Activated naive CD4-positive, alpha-beta T cell (primary cell): ENCODE measurements around the gene SLC12A6.
A peak's percentile ranks its signal among the peaks of the same experiment; 100 is the strongest.

ENCODE experiments used
- DNase-seq, 4 experiments: peaks; one replicate each; lab custom pipeline; 2025; lab: John Stamatoyannopoulos, UW

Gene SLC12A6

DNA sequence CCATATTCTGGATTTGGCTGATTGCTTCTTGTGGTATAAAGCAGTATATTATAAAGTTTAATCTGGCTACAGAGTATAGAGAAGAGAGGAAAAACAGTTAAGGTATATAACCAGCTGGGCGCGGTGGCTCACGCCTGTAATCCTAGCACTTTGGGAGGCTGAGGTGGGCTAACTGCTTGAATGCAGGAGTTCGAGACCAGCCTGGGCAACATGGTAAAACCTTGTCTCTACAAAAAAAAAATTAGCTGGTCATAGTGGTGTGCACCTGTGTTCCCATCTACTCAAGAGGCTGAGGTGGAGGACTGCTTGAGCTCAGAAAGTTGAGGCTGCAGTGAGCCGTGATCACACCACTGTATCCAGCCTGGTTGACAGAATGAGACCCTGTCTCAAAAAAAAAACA, 7.3 kb downstream of the SLC12A6 start:
- no peak for DNase-seq

GRCh38 chr15:34329006-34329405, 8.6 kb downstream of the SLC12A6 start:
- no peak for DNase-seq

GRCh38 chr15:34327906-34328305, 9.7 kb downstream of the SLC12A6 start:
- DNase-seq: no peak

DNA sequence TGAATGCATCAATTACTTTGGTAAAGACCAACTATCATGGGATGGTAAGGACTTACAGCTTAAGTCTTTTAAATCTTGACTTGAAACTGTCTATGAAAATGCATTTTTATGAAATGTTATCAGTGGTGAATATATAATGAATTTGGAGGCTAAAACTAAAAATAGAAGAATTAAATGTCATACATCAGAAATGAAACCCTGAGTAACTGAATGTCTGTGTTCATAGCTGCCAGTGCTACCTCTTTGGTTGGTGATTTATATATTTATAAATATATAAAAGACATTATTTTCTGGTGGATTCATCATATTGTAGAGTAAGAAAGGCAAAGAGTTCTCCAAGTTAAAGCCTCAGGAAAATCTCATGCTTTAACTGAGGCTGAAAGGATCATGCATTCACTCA, 12.2 kb downstream of the SLC12A6 start:
- DNase-seq: no peak

- DNase-seq: no peak
Measured at GRCh38 chr15:34324933-34325332, 12.6 kb downstream of the SLC12A6 start.

DNA sequence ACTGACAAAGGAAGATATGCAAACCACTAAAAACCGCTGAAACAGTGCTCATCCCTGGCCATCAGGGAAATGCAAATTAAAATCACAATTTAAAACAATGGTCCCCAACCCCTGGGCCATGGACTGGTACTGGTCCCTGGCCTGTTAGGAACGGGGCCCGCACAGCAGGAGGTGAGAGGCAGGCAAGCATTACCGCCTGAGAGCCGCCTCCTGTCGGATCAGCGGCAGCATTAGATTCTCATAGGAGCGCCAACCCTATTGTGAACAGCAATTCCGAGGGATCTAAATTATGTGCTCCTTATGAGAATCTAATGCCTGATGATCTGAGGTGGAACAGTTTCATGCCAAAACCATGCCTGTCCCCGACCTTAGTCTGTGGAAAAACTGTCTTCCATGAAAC, 14.4 kb downstream of the SLC12A6 start:
- DNase-seq: no peak

GRCh38 chr15:34318277-34319079, 19.1 kb downstream of the SLC12A6 start:
- DNase-seq: peak in 1 of 4 experiments; percentile 12

- DNase-seq: no peak
Measured at GRCh38 chr15:34314491-34315490, 22.8 kb downstream of the SLC12A6 start.

GRCh38 chr15:34311563-34311962, 26.0 kb downstream of the SLC12A6 start:
- DNase-seq: no peak

- DNase-seq: no peak
Measured at GRCh38 chr15:34304613-34305012, 33.0 kb downstream of the SLC12A6 start.

DNA sequence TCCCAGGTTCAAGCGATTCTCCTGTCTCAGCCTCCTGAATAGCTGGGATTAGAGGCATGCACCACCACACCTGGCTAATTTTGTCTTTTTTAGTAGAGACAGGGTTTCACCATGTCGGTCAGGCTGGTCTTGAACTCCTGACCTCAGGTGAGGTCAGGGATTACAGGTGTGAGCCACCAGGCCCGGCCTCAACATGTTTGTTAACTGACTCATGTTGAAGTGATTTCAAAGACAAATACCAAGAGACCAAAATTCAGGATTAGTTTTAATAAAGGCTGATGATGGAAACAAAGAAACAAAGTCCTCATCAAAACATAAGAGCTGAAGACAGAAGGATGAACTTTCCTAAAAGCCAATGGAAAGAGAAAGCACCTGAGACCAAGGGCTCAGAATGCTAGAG, 36.5 kb downstream of the SLC12A6 start:
- DNase-seq: no peak

- no peak for DNase-seq
Measured at GRCh38 chr15:34297059-34297458, 40.5 kb downstream of the SLC12A6 start.

GRCh38 chr15:34292621-34293020, 45.0 kb downstream of the SLC12A6 start:
- no peak for DNase-seq

- no peak for DNase-seq
Measured at GRCh38 chr15:34284937-34285336, 52.6 kb downstream of the SLC12A6 start.

DNA sequence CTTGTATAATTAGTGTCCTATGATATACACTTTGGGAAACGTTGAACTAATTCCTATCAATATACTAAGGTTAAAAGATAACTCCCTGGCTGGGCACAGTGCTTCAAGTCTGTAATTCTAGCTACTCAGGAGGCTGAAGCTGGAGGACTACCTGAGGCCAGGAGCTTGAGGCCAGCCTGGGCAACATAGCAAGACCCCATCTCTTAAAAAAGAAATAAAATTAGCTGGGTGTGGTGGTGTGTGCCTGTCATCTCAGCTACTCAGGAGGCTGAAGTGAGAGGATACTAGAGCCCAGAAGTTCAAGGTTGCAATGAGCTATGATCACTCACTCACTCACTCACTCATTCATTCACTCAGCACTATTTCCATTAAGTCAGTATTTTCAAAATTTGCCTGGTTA, 55.2 kb downstream of the SLC12A6 start:
- no peak for DNase-seq

- DNase-seq: no peak
Measured at GRCh38 chr15:34280193-34280592, 57.4 kb downstream of the SLC12A6 start.

GRCh38 chr15:34279368-34279767, 58.2 kb downstream of the SLC12A6 start:
- DNase-seq: no peak

DNA sequence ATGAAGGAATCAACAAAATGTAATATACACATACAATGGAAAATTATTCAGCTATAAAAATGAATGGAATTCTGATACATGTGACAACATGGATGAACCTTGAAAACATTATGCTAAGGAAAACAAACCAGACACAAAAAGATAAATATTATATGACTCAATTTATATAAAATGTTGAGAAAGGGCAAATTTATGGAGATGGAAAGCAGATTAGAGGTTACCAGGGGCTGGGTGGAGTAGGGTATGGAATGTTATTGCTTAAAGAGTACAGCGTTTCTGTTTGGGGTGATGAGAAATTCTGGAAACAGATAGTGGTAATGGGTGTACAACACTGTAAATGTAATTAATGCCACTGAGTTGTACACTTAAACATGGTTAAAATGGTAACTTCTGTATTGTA, 61.9 kb downstream of the SLC12A6 start:
- DNase-seq: no peak

- no peak for DNase-seq
Measured at GRCh38 chr15:34275154-34275553, 62.4 kb downstream of the SLC12A6 start.

DNA sequence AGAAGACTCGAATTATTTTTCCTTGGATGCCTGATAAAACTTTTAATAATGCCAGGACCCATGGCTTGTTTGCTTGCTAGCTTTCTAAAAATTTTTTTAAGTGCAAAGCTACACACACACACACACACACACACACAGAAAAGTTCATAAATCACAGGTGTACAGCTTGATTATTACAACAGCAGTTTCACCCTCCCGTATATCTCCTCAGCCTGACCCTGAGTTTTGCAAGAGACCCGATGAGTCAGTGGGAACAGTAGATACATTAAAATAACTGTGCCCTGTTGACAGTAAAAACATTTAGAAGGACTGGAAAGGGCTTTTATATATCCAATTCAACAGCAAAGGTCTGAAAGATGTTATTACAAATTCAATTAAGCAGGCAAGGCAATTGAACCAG, 66.1 kb downstream of the SLC12A6 start:
- DNase-seq: no peak

GRCh38 chr15:34266751-34267150, 70.8 kb downstream of the SLC12A6 start:
- DNase-seq: no peak

DNA sequence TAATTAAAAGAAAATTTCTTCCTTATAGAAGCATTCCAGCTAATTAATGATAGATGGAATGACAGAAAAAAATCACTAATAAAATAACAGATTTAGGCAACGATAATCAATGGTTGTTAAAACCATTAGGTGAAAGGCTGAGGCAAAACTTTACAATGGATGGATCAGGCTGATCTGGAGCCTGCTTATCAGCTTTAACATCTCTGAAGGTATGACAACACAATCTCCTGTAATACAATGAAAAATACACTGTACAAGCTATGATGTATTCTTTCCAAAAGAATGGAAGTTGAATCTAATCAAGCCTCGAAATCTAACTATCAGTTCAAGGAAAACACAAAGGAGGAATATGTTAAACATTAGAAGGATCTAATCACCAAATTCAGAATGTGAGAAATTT, 73.5 kb downstream of the SLC12A6 start:
- no peak for DNase-seq

GRCh38 chr15:34262362-34262761, 75.2 kb downstream of the SLC12A6 start:
- DNase-seq: no peak
